Kidney (tissue), 14 donors: ENCODE data around the gene TRPM2. TPM values are rescaled to one million over a fixed set of nuclear protein-coding genes. Genes with fewer than 3 reads are reported as not detected.

ENCODE experiments used
- DNase-seq, 5 donors: peaks; one replicate each; pipeline ENCODE4 v3.0.0-alpha.2; 2013 to 2020
- FAIRE-seq: peaks from 2 replicates; lab custom pipeline; 2012; peaks lifted over from hg19 to GRCh38; lab: Jason Lieb, UNC
- H3K27ac ChIP-seq, 2 donors: one replicate each; pipeline ENCODE4 v1.7.0; 2013; ENCODE audit warnings: low read depth in 2 of 2, low read length in 2 of 2, inconsistent platforms in 1 of 2
- H3K27me3 ChIP-seq: one replicate; pipeline ENCODE4 v1.7.1; 2013; ENCODE audit warnings: low read length, inconsistent platforms; ENCODE audit not compliant: control insufficient read depth, insufficient read depth
- H3K36me3 ChIP-seq, 3 donors: one replicate each; pipeline versions ENCODE4 v1.7.0 to v1.7.1; 2013; ENCODE audit warnings: low read length in 3 of 3, control low read depth in 1 of 3, inconsistent platforms in 1 of 3; ENCODE audit not compliant: insufficient read depth in 3 of 3, control insufficient read depth in 2 of 3
- H3K4me1 ChIP-seq, 3 donors: one replicate each; pipeline versions ENCODE4 v1.7.0 to v1.7.1; 2013; ENCODE audit warnings: low read length in 3 of 3, inconsistent platforms in 1 of 3, low read depth in 1 of 3; ENCODE audit not compliant: control insufficient read depth in 2 of 3, insufficient read depth in 2 of 3
- H3K4me3 ChIP-seq, 3 donors: one replicate each; pipeline versions ENCODE4 v1.7.0 to v1.8.1; 2013; ENCODE audit warnings: low read length in 3 of 3, control low read depth in 1 of 3, inconsistent platforms in 1 of 3
- H3K9ac ChIP-seq, 3 donors: one replicate each; pipeline versions ENCODE4 v1.7.0 to v1.7.1; 2013; ENCODE audit warnings: low read length in 3 of 3, control low read depth in 1 of 3, inconsistent platforms in 1 of 3
- H3K9me3 ChIP-seq, 3 donors: one replicate each; pipeline versions ENCODE4 v1.7.0 to v1.7.1; 2013; ENCODE audit warnings: low read length in 3 of 3, control low read depth in 1 of 3, inconsistent platforms in 1 of 3; ENCODE audit not compliant: control insufficient read depth in 2 of 3, insufficient read depth in 1 of 3
- CTCF ChIP-seq: IDR thresholded peaks from 3 replicates; pipeline ENCODE4 v1.5.1; 2012; ENCODE audit warnings: mild to moderate bottlenecking, moderate library complexity, borderline replicate concordance; ENCODE audit not compliant: insufficient read depth; ENCODE audit errors: extremely low read depth
- intact Hi-C: fragments of 100-400 bp; cut with DNase I; formaldehyde crosslinking; loops from one replicate; pipeline ENCODE4 v1.11.1; 2022
- polyA plus RNA-seq: library from polyadenylated mRNA; stranded (reverse); fragments of 350-450 nt; fragmentation: Illumina TruSeq; extraction: RNeasy Lipid Tissue Mini Kit (QIAGEN cat#74804); gene quantifications from one replicate; pipeline ENCODE4 v1.2.3, GENCODE V29; 2014; ENCODE audit warnings: low read depth, low replicate concordance; ENCODE audit not compliant: insufficient read depth
- total RNA-seq: library from RNA; stranded (reverse); fragmentation: NEBNext Ultra II Directional; extraction: Animal tissue kit (Norgen Biotek cat#: 25700); gene quantifications from one replicate; pipeline ENCODE4 v1.2.1, GENCODE V29; 2021
- donor health status: control.
- donor health status: control.
- donor health status: control.
- donor health status: control.
- donor health status: control.
- donor health status: DM: yes; HTN: yes; CAD: no.
- donor health status: Normal renal cell carcinoma (clear cell type).

The TRPM2 gene
- total and polyA plus RNA-seq, 2 donors from 2014 or later: 2.0 to 11.5 TPM

- Histone ChIP-seq H3K9me3 (peaks cover 0 to 4% (median 0%) of the 10 kb centered on the region in 3 donors), H3K27me3 (no peaks in the 10 kb centered on the region), H3K4me3 (no peak overlapping the region), H3K9ac (no peak overlapping the region), H3K36me3 (no peaks in the 10 kb centered on the region), H3K27ac (no peak overlapping the region), H3K4me1 (no peaks in the 10 kb centered on the region)
- no peak for FAIRE-seq
- intact Hi-C loops: no loop called here
- TF ChIP-seq CTCF: no peak
- peak in 2 of 5 donors; percentile 28 to 52 for DNase-seq
These were observed 75.0 kb downstream of the TRPM2 start for GRCh38 chr21:44428281-44428960.

GRCh38 chr21:44429894-44430293 is 76.5 kb downstream of the TRPM2 start:
- Histone ChIP-seq H3K27me3 (no peaks in the 10 kb centered on the region), H3K27ac (no peak overlapping the region), H3K9ac (no peak overlapping the region), H3K4me1 (no peaks in the 10 kb centered on the region), H3K4me3 (no peak overlapping the region), H3K9me3 (peaks cover 0 to 4% (median 0%) of the 10 kb centered on the region in 3 donors), H3K36me3 (no peaks in the 10 kb centered on the region)
- DNase-seq: no peak
- intact Hi-C loops: no loop called here
- FAIRE-seq: no peak
- TF ChIP-seq CTCF: no peak

- FAIRE-seq: no peak
These were observed 77.9 kb downstream of the TRPM2 start for GRCh38 chr21:44431300-44431699.

More at GRCh38 chr21:44431300-44431699, 77.9 kb downstream of the TRPM2 start:
- H3K27ac ChIP-seq: no peak overlapping the region
- H3K9me3 ChIP-seq: peaks cover 0 to 4% (median 0%) of the 10 kb centered on the region in 3 donors
- peak in 1 of 5 donors; percentile 2 for DNase-seq
- no peak overlapping the region for H3K4me3 ChIP-seq
- H3K36me3 ChIP-seq: no peaks in the 10 kb centered on the region
- no peaks in the 10 kb centered on the region for H3K4me1 ChIP-seq
- H3K9ac ChIP-seq: no peak overlapping the region
- no peaks in the 10 kb centered on the region for H3K27me3 ChIP-seq
- TF ChIP-seq CTCF: no peak
- intact Hi-C loops: no loop called here
